A549 (cell line): Measurements from ENCODE around the gene PLEKHA8. TPM values are rescaled to one million over a fixed set of nuclear protein-coding genes. Genes with fewer than 3 reads are reported as not detected.

ENCODE experiments used
- ATAC-seq, 2 experiments: fragments of 200-7000 bp in 1 of 2; fragments of >200 bp in 1 of 2; cut with Nextera tagmentation in 1 of 2; cut with Tn5 transposase in 1 of 2; 3 replicates each; pipeline versions ENCODE4 v1.8.0 to v1.9.1; 2018 to 2020; ENCODE audit warnings: mild to moderate bottlenecking in 1 of 2, moderate library complexity in 1 of 2
- CTCF ChIA-PET: fragments of 300-600 bp; sonication (Branson Sonifier 250); formaldehyde crosslinking; extraction: SDS; loops from one replicate; lab custom pipeline; 2021; ENCODE audit warnings: antibody characterized with exemption, inconsistent platforms; lab: Yijun Ruan, JAX
- POLR2A ChIA-PET: fragments of 350-600 bp; formaldehyde crosslinking; extraction: SDS; loops from one replicate; lab custom pipeline; 2021; ENCODE audit warnings: antibody characterized with exemption, inconsistent platforms; lab: Yijun Ruan, JAX
- DNase-seq, 2 experiments: peaks; one replicate each; pipeline versions ENCODE4 v3.0.0 to v3.0.0-alpha.2; 2011 to 2016; ENCODE audit warnings: low read depth in 1 of 2, low spot score in 1 of 2
- FAIRE-seq: peaks from 2 replicates; lab custom pipeline; 2011; peaks lifted over from hg19 to GRCh38; lab: Jason Lieb, UNC
- H3K27ac ChIP-seq, 2 experiments: fragments of >200 bp; sonication (Bioruptor Twin); formaldehyde crosslinking; 3 replicates each; pipeline ENCODE4 v1.5.1; 2016 to 2017
- H3K4me1 ChIP-seq: fragments of >200 bp; sonication (Bioruptor Twin); formaldehyde crosslinking; 3 replicates; pipeline ENCODE4 v1.6.1; 2016
- H3K4me2 ChIP-seq: fragments of >200 bp; sonication (Bioruptor Twin); formaldehyde crosslinking; 3 replicates; pipeline ENCODE4 v1.6.1; 2016
- H3K4me3 ChIP-seq: fragments of >200 bp; sonication (Bioruptor Twin); formaldehyde crosslinking; 3 replicates; pipeline ENCODE4 v1.5.1; 2016
- H3K9me3 ChIP-seq: fragments of >200 bp; sonication (Bioruptor Twin); formaldehyde crosslinking; 3 replicates; pipeline ENCODE4 v1.6.1; 2016
- CBX2 ChIP-seq: fragments of 200-600 bp; sonication (generic); IDR thresholded peaks from 2 replicates; pipeline ENCODE4 v1.6.1; 2016; ENCODE audit warnings: low read depth, mild to moderate bottlenecking, borderline replicate concordance
- HOXB5 ChIP-seq: fragments of 250-450 bp; sonication (Bioruptor Pico); IDR thresholded peaks from 2 replicates; pipeline ENCODE4 v1.5.0; 2020; ENCODE audit warnings: mild to moderate bottlenecking, moderate library complexity
- KDM5A ChIP-seq: fragments of 200-600 bp; sonication (generic); IDR thresholded peaks from 2 replicates; pipeline ENCODE4 v1.6.1; 2016; ENCODE audit warnings: antibody characterized with exemption, mild to moderate bottlenecking
- MAFK ChIP-seq: fragments of 450-650 bp; IDR thresholded peaks from 2 replicates; pipeline ENCODE4 v1.6.1; 2014; ENCODE audit not compliant: partially characterized antibody
- MAZ ChIP-seq: fragments of 150-350 bp; IDR thresholded peaks from 2 replicates; pipeline ENCODE4 v1.6.1; 2014; ENCODE audit warnings: antibody characterized with exemption, low read depth, low read length, borderline replicate concordance
- RAD21 ChIP-seq, 2 experiments: fragments of >200 bp in 1 of 2; sonication (Bioruptor Twin) in 1 of 2; formaldehyde crosslinking in 1 of 2; IDR thresholded peaks in 1 of 2; conservative IDR thresholded peaks in 1 of 2; 2 replicates in 1 of 2; 3 replicates in 1 of 2; pipeline ENCODE4 v1.6.1; 2012 to 2018; ENCODE audit warnings: inconsistent platforms in 1 of 2
- ZFP36 ChIP-seq: fragments of 450-650 bp; IDR thresholded peaks from 2 replicates; pipeline ENCODE4 v1.6.1; 2014; ENCODE audit warnings: borderline replicate concordance; ENCODE audit not compliant: partially characterized antibody
- ZNF302 ChIP-seq: fragments of 250-450 bp; sonication (Bioruptor Pico); IDR thresholded peaks from 2 replicates; pipeline ENCODE4 v1.9.0; 2021; ENCODE audit warnings: inconsistent platforms, mild to moderate bottlenecking, moderate library complexity
- ZSCAN20 ChIP-seq: fragments of 250-450 bp; sonication (Bioruptor Pico); IDR thresholded peaks from 2 replicates; pipeline ENCODE4 v1.8.0; 2022; ENCODE audit warnings: mild to moderate bottlenecking, moderate library complexity
- WGBS: methylation state at CpG from one replicate; pipeline ENCODE4 v1.1.6; 2017; ENCODE audit errors: missing lambda C conversion rate; 5-methylcytosine and 5-hydroxymethylcytosine counted together
- polyA plus RNA-seq, 4 experiments: library from polyadenylated mRNA; depleted of rRNA in 3 of 4; stranded (reverse); fragments of >200 nt; fragmentation: RNase III in 1 of 4; extraction: RNeasy Plus Mini Kit Qiagen cat#74134 plus additional on column Dnase treatment in 1 of 4; gene quantifications; 2 replicates in 3 of 4; 3 replicates in 1 of 4; pipeline ENCODE4 v1.2.3, GENCODE V29; 2011 to 2017
- TF ChIP-seq, protein P1 (sequence below): fragments of 250-450 bp; sonication (Bioruptor Pico); IDR thresholded peaks from 2 replicates; pipeline ENCODE4 v1.5.0; 2021; ENCODE audit warnings: mild to moderate bottlenecking, moderate library complexity, borderline replicate concordance
- TF ChIP-seq, protein P2 (sequence below): fragments of 200-600 bp; sonication (generic); IDR thresholded peaks from 2 replicates; pipeline ENCODE4 v1.6.1; 2016; ENCODE audit warnings: antibody characterized with exemption, mild to moderate bottlenecking, moderate library complexity

Gene PLEKHA8
- polyA plus RNA-seq, 2 of the 4 experiments (the other 2 are of a cell fraction): 5.9 to 10.9 TPM

DNA sequence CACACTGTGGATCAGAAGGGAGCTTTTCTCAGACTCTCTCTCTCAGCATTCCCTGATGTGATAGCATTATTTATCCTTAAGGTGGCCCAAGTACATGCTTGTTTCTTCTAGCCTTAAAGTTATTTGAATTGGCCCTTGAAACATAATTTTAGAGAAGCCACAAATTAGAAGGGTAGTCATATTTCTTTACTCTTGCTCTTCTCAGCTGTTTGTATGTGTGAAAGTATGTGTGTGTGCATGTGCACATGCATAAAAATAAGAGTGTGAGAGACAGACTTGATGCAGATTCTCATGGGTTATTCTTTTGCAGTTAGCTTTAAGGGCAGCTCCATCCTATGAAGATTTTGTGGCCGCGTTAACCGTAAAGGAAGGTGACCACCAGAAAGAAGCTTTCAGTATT, 50.1 kb downstream of the PLEKHA8 start:
- ATAC-seq: no peak
- DNase-seq: no peak
- TF ChIP-seq RAD21 (conservative IDR thresholded peaks at IDR 0.05 in 1 of 2, IDR thresholded peaks at IDR 0.05 in 1 of 2) (no peak), KDM5A (no peak), CBX2 (no peak), ZSCAN20 (CRISPR knock-in tag) (no peak), ZNF302 (CRISPR knock-in tag) (no peak), ZFP36 (no peak)
- no peak for FAIRE-seq
- H3K4me3 ChIP-seq: no peak overlapping the region
- POLR2A ChIA-PET: no interaction called here
- no peaks in the 10 kb centered on the region for H3K9me3 ChIP-seq
- no peaks in the 10 kb centered on the region for H3K4me1 ChIP-seq
- CTCF ChIA-PET: interaction anchor here (1.0 to 6.3 kb wide), 3 partner anchors 15 to 443 kb away, joined by 3 to 57 read pairs (median 6); no protein-coding TSS in a partner anchor
- 95% methylated on average over 3 of the region's 3 CpGs for WGBS
- no peak overlapping the region for H3K27ac ChIP-seq
- no peak overlapping the region for H3K4me2 ChIP-seq

DNA sequence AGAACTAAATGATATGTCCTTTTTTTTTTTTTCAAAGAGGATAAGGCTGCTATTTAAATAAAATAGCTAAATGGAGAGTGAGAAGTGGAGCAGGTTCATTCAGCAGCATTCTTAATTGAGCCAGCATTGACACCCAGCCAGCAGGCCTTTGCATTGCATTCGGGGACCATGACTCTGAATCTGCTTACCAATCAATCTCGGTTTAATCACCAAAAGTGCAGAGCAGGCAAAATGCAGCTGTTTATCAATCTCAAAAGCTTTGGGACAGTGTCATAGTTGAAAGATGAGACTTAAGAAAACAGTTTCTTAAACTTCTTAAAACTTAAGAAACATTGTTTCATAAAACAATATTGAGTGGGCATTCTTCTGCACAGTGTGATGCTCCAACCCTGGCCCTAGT, 51.7 kb downstream of the PLEKHA8 start:
- ChIA-PET CTCF (interaction anchor here (1.5 to 1.9 kb wide), 2 partner anchors 11 to 17 kb away, joined by 3 to 5 read pairs; no protein-coding TSS in a partner anchor), POLR2A (interaction anchor here (0.6 kb wide), 1 partner anchor 55 kb away, joined by 3 read pairs; no protein-coding TSS in a partner anchor)
- no peaks in the 10 kb centered on the region for H3K9me3 ChIP-seq
- no peak overlapping the region for H3K4me2 ChIP-seq
- ATAC-seq: no peak
- TF ChIP-seq HOXB5 (CRISPR knock-in tag): no peak
- TF ChIP-seq MAZ: no peak
- TF ChIP-seq MAFK: peak; percentile 34
- no peaks in the 10 kb centered on the region for H3K4me1 ChIP-seq
- 87% methylated on average over 2 of the region's 2 CpGs for WGBS
- no peak overlapping the region for H3K4me3 ChIP-seq
- no peak for FAIRE-seq
- DNase-seq: no peak
- H3K27ac ChIP-seq: no peak overlapping the region

DNA sequence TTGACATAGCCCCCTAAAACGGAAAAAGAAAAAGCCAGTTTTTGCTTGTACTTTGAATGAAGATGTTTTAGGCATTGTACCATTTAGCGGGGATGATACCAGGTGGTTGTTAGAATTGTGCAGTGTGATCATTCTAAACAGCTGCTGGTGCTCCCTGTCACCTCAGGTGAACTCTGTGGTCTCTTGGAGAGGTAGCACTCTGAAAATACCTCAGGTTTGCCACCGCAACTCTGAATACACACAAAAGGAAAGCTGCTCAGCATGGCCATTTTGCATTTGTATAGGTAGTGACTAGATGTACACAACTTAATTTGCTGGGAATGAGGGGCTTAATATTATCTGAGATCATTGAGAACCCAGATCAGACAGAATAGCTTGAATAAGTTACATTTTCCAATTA, 52.6 kb downstream of the PLEKHA8 start:
- DNase-seq (no peak), ATAC-seq (no peak)

More for the DNA sequence above, 52.6 kb downstream of the PLEKHA8 start:
- no peak overlapping the region for H3K4me3 ChIP-seq
- H3K9me3 ChIP-seq: no peaks in the 10 kb centered on the region
- no peak overlapping the region for H3K27ac ChIP-seq
- POLR2A ChIA-PET: no interaction called here
- CTCF ChIA-PET: interaction anchor here (0.6 to 2.0 kb wide), 5 partner anchors 10 to 250 kb away, joined by 3 to 6 read pairs (median 4); no protein-coding TSS in a partner anchor
- no peak for FAIRE-seq
- no peak overlapping the region for H3K4me2 ChIP-seq
- TF ChIP-seq, protein P1, sequence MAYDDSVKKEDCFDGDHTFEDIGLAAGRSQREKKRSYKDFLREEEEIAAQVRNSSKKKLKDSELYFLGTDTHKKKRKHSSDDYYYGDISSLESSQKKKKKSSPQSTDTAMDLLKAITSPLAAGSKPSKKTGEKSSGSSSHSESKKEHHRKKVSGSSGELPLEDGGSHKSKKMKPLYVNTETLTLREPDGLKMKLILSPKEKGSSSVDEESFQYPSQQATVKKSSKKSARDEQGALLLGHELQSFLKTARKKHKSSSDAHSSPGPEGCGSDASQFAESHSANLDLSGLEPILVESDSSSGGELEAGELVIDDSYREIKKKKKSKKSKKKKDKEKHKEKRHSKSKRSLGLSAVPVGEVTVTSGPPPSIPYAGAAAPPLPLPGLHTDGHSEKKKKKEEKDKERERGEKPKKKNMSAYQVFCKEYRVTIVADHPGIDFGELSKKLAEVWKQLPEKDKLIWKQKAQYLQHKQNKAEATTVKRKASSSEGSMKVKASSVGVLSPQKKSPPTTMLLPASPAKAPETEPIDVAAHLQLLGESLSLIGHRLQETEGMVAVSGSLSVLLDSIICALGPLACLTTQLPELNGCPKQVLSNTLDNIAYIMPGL (CRISPR knock-in tag): no peak
- TF ChIP-seq, protein P2, sequence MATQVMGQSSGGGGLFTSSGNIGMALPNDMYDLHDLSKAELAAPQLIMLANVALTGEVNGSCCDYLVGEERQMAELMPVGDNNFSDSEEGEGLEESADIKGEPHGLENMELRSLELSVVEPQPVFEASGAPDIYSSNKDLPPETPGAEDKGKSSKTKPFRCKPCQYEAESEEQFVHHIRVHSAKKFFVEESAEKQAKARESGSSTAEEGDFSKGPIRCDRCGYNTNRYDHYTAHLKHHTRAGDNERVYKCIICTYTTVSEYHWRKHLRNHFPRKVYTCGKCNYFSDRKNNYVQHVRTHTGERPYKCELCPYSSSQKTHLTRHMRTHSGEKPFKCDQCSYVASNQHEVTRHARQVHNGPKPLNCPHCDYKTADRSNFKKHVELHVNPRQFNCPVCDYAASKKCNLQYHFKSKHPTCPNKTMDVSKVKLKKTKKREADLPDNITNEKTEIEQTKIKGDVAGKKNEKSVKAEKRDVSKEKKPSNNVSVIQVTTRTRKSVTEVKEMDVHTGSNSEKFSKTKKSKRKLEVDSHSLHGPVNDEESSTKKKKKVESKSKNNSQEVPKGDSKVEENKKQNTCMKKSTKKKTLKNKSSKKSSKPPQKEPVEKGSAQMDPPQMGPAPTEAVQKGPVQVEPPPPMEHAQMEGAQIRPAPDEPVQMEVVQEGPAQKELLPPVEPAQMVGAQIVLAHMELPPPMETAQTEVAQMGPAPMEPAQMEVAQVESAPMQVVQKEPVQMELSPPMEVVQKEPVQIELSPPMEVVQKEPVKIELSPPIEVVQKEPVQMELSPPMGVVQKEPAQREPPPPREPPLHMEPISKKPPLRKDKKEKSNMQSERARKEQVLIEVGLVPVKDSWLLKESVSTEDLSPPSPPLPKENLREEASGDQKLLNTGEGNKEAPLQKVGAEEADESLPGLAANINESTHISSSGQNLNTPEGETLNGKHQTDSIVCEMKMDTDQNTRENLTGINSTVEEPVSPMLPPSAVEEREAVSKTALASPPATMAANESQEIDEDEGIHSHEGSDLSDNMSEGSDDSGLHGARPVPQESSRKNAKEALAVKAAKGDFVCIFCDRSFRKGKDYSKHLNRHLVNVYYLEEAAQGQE: no peak
- H3K4me1 ChIP-seq: no peaks in the 10 kb centered on the region
- WGBS: 99% methylated on average over 3 of the region's 3 CpGs
